HepG2 (cell line): Measurements from ENCODE around the gene BCL2L11. TPM values are rescaled to one million over a fixed set of nuclear protein-coding genes. Genes with fewer than 3 reads are reported as not detected.

Experiments used
- ATAC-seq: fragments of 200-7000 bp; cut with Tn5 transposase; 3 replicates; pipeline ENCODE4 v1.9.1; 2020; ENCODE audit warnings: mild to moderate bottlenecking, moderate library complexity
- BruUV-seq: library from RNA; stranded (reverse); fragments of 400-500 nt; replicated peaks from 2 replicates; lab custom pipeline; 2021; lab: Mats Ljungman, UMichigan
- CTCF ChIA-PET: fragments of 300-600 bp; formaldehyde crosslinking; extraction: SDS; loops from one replicate; lab custom pipeline; 2021; ENCODE audit warnings: low total read pairs, inconsistent platforms, low intra/inter-chr PET ratio; lab: Yijun Ruan, JAX
- POLR2A ChIA-PET: fragments of 350-600 bp; sonication (Branson Sonifier 250); formaldehyde crosslinking; loops from one replicate; lab custom pipeline; 2020; ENCODE audit warnings: antibody characterized with exemption, inconsistent platforms; lab: Yijun Ruan, JAX
- DNase-seq: peaks from one replicate; pipeline ENCODE4 v3.0.0-alpha.2; 2015; ENCODE audit warnings: low spot score
- FAIRE-seq: peaks from 3 replicates; lab custom pipeline; 2011; peaks lifted over from hg19 to GRCh38; lab: Jason Lieb, UNC
- H2AFZ ChIP-seq: one replicate; pipeline ENCODE4 v1.6.1; 2011; ENCODE audit warnings: low read length, inconsistent platforms
- H3K27ac ChIP-seq: fragments of 300-600 bp; 3 replicates; pipeline ENCODE4 v1.8.0; 2011; ENCODE audit warnings: mixed run types, mild to moderate bottlenecking, mixed read lengths, low read length, inconsistent platforms; ENCODE audit not compliant: insufficient read depth; ENCODE audit errors: extremely low read length
- H3K27me3 ChIP-seq, 2 experiments: fragments of 200-600 bp in 1 of 2; 2 replicates in 1 of 2; 3 replicates in 1 of 2; pipeline versions ENCODE4 v1.6.0 to v1.8.0; 2011; ENCODE audit warnings: low read length in 2 of 2, mild to moderate bottlenecking in 2 of 2, moderate library complexity in 2 of 2, inconsistent platforms in 1 of 2; ENCODE audit not compliant: insufficient read depth in 2 of 2, control insufficient read depth in 1 of 2
- H3K36me3 ChIP-seq, 2 experiments: fragments of 200-600 bp in 1 of 2; replicated peaks in 1 of 2; 2 replicates in 1 of 2; 3 replicates in 1 of 2; pipeline versions ENCODE4 v1.5.1 to v1.8.0; 2011; ENCODE audit warnings: low read length in 2 of 2, inconsistent platforms in 1 of 2; ENCODE audit not compliant: insufficient read depth in 2 of 2, control insufficient read depth in 1 of 2
- H3K4me1 ChIP-seq: 2 replicates; pipeline ENCODE4 v1.5.1; 2012; ENCODE audit warnings: low read length, inconsistent platforms; ENCODE audit not compliant: insufficient read depth
- H3K4me2 ChIP-seq: 2 replicates; pipeline ENCODE4 v1.6.0; 2011; ENCODE audit warnings: low read depth, low read length, inconsistent platforms
- H3K4me3 ChIP-seq, 3 experiments: fragments of 200-600 bp in 1 of 3; sonication (generic), shearing (Covaris generic) in 1 of 3; replicated peaks in 1 of 3; 2 replicates each; pipeline ENCODE4 v1.5.1; 2011 to 2016; ENCODE audit warnings: low read length in 3 of 3, inconsistent platforms in 2 of 3, low read depth in 2 of 3, mild to moderate bottlenecking in 2 of 3, control low read depth in 1 of 3, mixed read lengths in 1 of 3; ENCODE audit not compliant: insufficient read depth in 1 of 3
- H3K79me2 ChIP-seq: one replicate; pipeline ENCODE4 v1.6.1; 2011; ENCODE audit warnings: low read length, inconsistent platforms; ENCODE audit not compliant: insufficient read depth
- H3K9ac ChIP-seq: 2 replicates; pipeline ENCODE4 v1.6.0; 2011; ENCODE audit warnings: mild to moderate bottlenecking, low read depth, low read length, inconsistent platforms; ENCODE audit not compliant: insufficient read depth
- H3K9me3 ChIP-seq: 2 replicates; pipeline ENCODE4 v1.5.1; 2012; ENCODE audit warnings: mild to moderate bottlenecking, low read length
- H4K20me1 ChIP-seq: 2 replicates; pipeline ENCODE4 v1.6.0; 2011; ENCODE audit warnings: inconsistent platforms, mild to moderate bottlenecking, low read length, moderate library complexity; ENCODE audit not compliant: insufficient read depth
- ATRX ChIP-seq: sonication (generic); formaldehyde crosslinking; IDR thresholded peaks from 2 replicates; pipeline ENCODE4 v1.4.0; 2020; ENCODE audit warnings: missing genetic modification reagents, borderline replicate concordance
- DBP ChIP-seq: sonication (generic); formaldehyde crosslinking; IDR thresholded peaks from 2 replicates; pipeline ENCODE4 v1.4.0; 2020; ENCODE audit warnings: missing genetic modification reagents; ENCODE audit errors: not compliant biosample characterization
- HNF4A ChIP-seq: sonication (generic); formaldehyde crosslinking; IDR thresholded peaks from 2 replicates; pipeline ENCODE4 v1.4.0; 2020; ENCODE audit warnings: missing genetic modification reagents
- HNF4G ChIP-seq, 2 experiments: sonication (generic) in 1 of 2; formaldehyde crosslinking in 1 of 2; IDR thresholded peaks; 2 replicates each; pipeline versions ENCODE4 v1.4.0 to v1.6.1; 2011 to 2020; ENCODE audit warnings: borderline replicate concordance in 2 of 2, low read depth in 2 of 2, mild to moderate bottlenecking in 2 of 2, low read length in 1 of 2, missing genetic modification reagents in 1 of 2, moderate library complexity in 1 of 2
- MXD3 ChIP-seq: IDR thresholded peaks from 2 replicates; pipeline ENCODE4 v1.6.1; 2016; ENCODE audit warnings: mild to moderate bottlenecking, missing biosample characterization, missing genetic modification reagents
- NCOA5 ChIP-seq: sonication (generic); formaldehyde crosslinking; IDR thresholded peaks from 2 replicates; pipeline ENCODE4 v1.4.0; 2020; ENCODE audit warnings: missing genetic modification reagents
- NFRKB ChIP-seq: fragments of 450-650 bp; IDR thresholded peaks from 2 replicates; pipeline ENCODE4 v1.6.1; 2017
- PPARG ChIP-seq: conservative IDR thresholded peaks from 2 replicates; pipeline ENCODE4 v1.6.1; 2016; ENCODE audit warnings: missing biosample characterization, missing genetic modification reagents
- TARDBP ChIP-seq: sonication (generic); formaldehyde crosslinking; IDR thresholded peaks from 2 replicates; pipeline ENCODE4 v1.8.0; 2022; ENCODE audit warnings: mild to moderate bottlenecking, missing genetic modification reagents
- TBX2 ChIP-seq: sonication (generic); formaldehyde crosslinking; IDR thresholded peaks from 2 replicates; pipeline ENCODE4 v1.5.0; 2020; ENCODE audit warnings: missing genetic modification reagents, mild to moderate bottlenecking, borderline replicate concordance
- TEAD3 ChIP-seq: optimal IDR thresholded peaks from 2 replicates; pipeline ENCODE3; 2016; ENCODE audit warnings: borderline replicate concordance
- TRIM24 ChIP-seq: sonication (generic); formaldehyde crosslinking; IDR thresholded peaks from 2 replicates; pipeline ENCODE4 v1.8.0; 2022; ENCODE audit warnings: mild to moderate bottlenecking, missing genetic modification reagents
- ZEB1 ChIP-seq: IDR thresholded peaks from 2 replicates; pipeline ENCODE4 v1.6.1; 2012; ENCODE audit warnings: mild to moderate bottlenecking, low read depth, inconsistent platforms; ENCODE audit not compliant: insufficient replicate concordance
- ZNF296 ChIP-seq: sonication (generic); formaldehyde crosslinking; conservative IDR thresholded peaks from 2 replicates; pipeline ENCODE4 v1.5.0; 2020; ENCODE audit warnings: mild to moderate bottlenecking, missing genetic modification reagents
- ZNF639 ChIP-seq: conservative IDR thresholded peaks from 2 replicates; pipeline ENCODE4 v1.6.1; 2018; ENCODE audit warnings: missing genetic modification reagents
- WGBS: methylation state at CpG from one replicate; pipeline ENCODE4 v1.1.6; 2017; ENCODE audit warnings: low lambda C conversion rate; 5-methylcytosine and 5-hydroxymethylcytosine counted together
- in situ Hi-C: cut with HindIII; loops from 2 replicates; pipeline ENCODE4 v1.10.0; 2017; ENCODE audit warnings: low pct_unique_long_range_greater_than_20kb; ENCODE audit not compliant: extremely low pct_ligation_motif_present
- intact Hi-C: fragments of 100-400 bp; cut with micrococcal nuclease; formaldehyde crosslinking; loops from one replicate; pipeline ENCODE4 v1.10.0; 2022; ENCODE audit not compliant: unreplicated experiment
- polyA plus RNA-seq, 8 experiments: library from polyadenylated mRNA; depleted of rRNA in 3 of 8; stranded (reverse) in 7 of 8; unstranded in 1 of 8; fragments of >200 nt; fragmentation: Illumina TruSeq in 4 of 8; extraction: Trizol in 4 of 8; gene quantifications; 2 replicates each; pipeline versions ENCODE4 v1.2.1 to v1.2.3, GENCODE V29; 2011 to 2016; ENCODE audit warnings: low read depth in 4 of 8, missing spikeins in 1 of 8, mixed read lengths in 1 of 8; ENCODE audit not compliant: insufficient read depth in 1 of 8
- total RNA-seq, 5 experiments: library from RNA; depleted of rRNA; stranded (reverse); fragments of >200 nt; fragmentation: Illumina TruSeq; extraction: Trizol; gene quantifications; 2 replicates each; pipeline ENCODE4 v1.2.3, GENCODE V29; 2016; ENCODE audit warnings: low read depth in 1 of 5

Gene BCL2L11
- total and polyA plus RNA-seq, 2 of the 13 experiments (the other 11 are each of a cell fraction or from before 2014, with no cell fraction given) = 6.1 to 9.7 TPM

GRCh38 chr2:111145103-111145760 is 24.5 kb downstream of the BCL2L11 start:
- Histone ChIP-seq H3K79me2 (peaks cover 17% of the 10 kb centered on the region), H3K4me2 (no peak overlapping the region)
- intact Hi-C loops = no loop called here

More at GRCh38 chr2:111145103-111145760, 24.5 kb downstream of the BCL2L11 start:
- Histone ChIP-seq H4K20me1 (no peaks in the 10 kb centered on the region), H3K9ac (no peak overlapping the region), H3K4me1 (no peaks in the 10 kb centered on the region), H3K4me3 (no peak overlapping the region), H2AFZ (no peak overlapping the region), H3K9me3 (no peaks in the 10 kb centered on the region), H3K36me3 (peaks cover 12 to 62% of the 10 kb centered on the region in 2 experiments), H3K27ac (no peak overlapping the region), H3K27me3 (no peaks in the 10 kb centered on the region)
- in situ Hi-C loops = no loop called here
- no peak for TF ChIP-seq HNF4A (CRISPR knock-in tag)
- no peak for TF ChIP-seq TEAD3
- no peak for TF ChIP-seq HNF4G (IDR thresholded peaks at IDR 0.05; ENCODE audit: borderline replicate concordance, low read depth, low read length)
- TF ChIP-seq HNF4G (CRISPR knock-in tag; IDR thresholded peaks at IDR 0.05; ENCODE audit: borderline replicate concordance, low read depth) = no peak
- no peak for TF ChIP-seq NCOA5 (CRISPR knock-in tag)
- TF ChIP-seq MXD3 (CRISPR knock-in tag) = no peak
- no peak for TF ChIP-seq PPARG (CRISPR knock-in tag)
- TF ChIP-seq TBX2 (CRISPR knock-in tag) = no peak
- no peak for TF ChIP-seq ZNF296 (CRISPR knock-in tag)
- TF ChIP-seq TARDBP (CRISPR knock-in tag) = no peak
- TF ChIP-seq ATRX = no peak
- TF ChIP-seq NFRKB = no peak
- TF ChIP-seq DBP (CRISPR knock-in tag) = no peak
- TF ChIP-seq ZNF639 (CRISPR knock-in tag) = no peak
- no peak for TF ChIP-seq TRIM24 (CRISPR knock-in tag)
- TF ChIP-seq ZEB1 = no peak
- no peak for ATAC-seq
- 95% methylated on average over 7 of the region's 7 CpGs for WGBS
- POLR2A ChIA-PET = interaction anchor here (1.1 to 1.9 kb wide), 2 partner anchors 10 to 24 kb away, joined by 3 to 4 read pairs; partner anchors contain the start of gene BCL2L11
- no TSS peak for BruUV-seq
- no peak for FAIRE-seq
- DNase-seq = no peak
- CTCF ChIA-PET = no interaction called here
